Bronchial epithelial cell (primary cell): ENCODE data around the gene FAM217B. TPM values are rescaled to one million over a fixed set of nuclear protein-coding genes. Genes with fewer than 3 reads are reported as not detected.

Experiments
- DNase-seq: peaks from one replicate; pipeline ENCODE4 v3.0.0-alpha.2; 2010; ENCODE audit warnings: low read depth
- FAIRE-seq: peaks from 2 replicates; lab custom pipeline; 2011; peaks lifted over from hg19 to GRCh38; lab: Jason Lieb, UNC
- H3K27me3 ChIP-seq: 2 replicates; pipeline ENCODE4 v1.5.1; 2011; ENCODE audit warnings: low read length; ENCODE audit not compliant: control insufficient read depth, insufficient read depth
- H3K36me3 ChIP-seq: 2 replicates; pipeline ENCODE4 v1.5.1; 2011; ENCODE audit warnings: low read length; ENCODE audit not compliant: control insufficient read depth, insufficient read depth
- H3K4me3 ChIP-seq: 2 replicates; pipeline ENCODE4 v1.5.1; 2011; ENCODE audit warnings: mild to moderate bottlenecking, low read depth, low read length, control low read depth
- total RNA-seq: library from RNA; depleted of rRNA; stranded (reverse); fragments of >200 nt; gene quantifications from 2 replicates; pipeline ENCODE4 v1.2.1, GENCODE V29; 2014
- TF ChIP-seq, protein P1 (sequence below): IDR thresholded peaks from 2 replicates; pipeline ENCODE4 v1.5.1; 2011; ENCODE audit warnings: mild to moderate bottlenecking, moderate library complexity, low read length, control low read depth, inconsistent platforms; ENCODE audit not compliant: insufficient read depth, severe bottlenecking

FAM217B gene
- total RNA-seq, 1 donor from 2014 or later: 4.5 TPM

DNA sequence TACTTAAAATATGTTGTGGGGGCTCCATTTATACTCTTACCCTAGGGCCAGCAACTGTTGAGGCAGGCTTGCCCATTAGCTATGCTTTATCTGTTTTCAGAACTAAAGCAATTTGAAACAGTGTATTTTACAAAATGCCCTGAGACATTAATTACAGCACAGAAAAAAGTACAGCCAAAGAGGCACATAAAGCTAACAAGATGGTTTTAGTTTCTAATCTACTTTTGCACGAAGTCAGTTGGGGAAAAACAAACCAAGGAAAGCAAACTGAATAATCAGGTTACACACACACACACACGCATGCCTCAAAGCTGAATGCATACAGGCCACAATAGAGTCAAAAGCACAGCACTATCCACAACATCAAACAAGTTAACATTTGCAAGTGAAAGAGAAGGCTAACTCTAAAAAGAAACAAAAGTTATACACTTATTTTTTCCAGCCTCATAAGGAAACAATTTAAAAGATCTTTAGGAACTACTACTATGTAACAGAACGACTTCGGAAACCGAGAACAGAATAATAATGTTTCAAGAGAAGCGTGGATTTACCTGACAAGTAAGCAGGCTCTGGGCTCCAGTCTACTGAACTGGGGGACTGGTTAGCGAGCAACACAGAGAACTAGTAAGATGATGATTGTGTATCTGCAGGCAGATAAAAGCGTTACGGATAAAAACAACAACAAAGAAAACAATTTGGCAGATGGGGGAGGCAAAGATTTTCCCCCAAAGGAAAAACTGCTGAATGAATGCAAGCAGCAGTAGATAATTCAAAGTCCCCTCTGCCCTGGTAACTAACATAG lies 8.5 kb upstream of the FAM217B start:
- TF ChIP-seq, protein P1, sequence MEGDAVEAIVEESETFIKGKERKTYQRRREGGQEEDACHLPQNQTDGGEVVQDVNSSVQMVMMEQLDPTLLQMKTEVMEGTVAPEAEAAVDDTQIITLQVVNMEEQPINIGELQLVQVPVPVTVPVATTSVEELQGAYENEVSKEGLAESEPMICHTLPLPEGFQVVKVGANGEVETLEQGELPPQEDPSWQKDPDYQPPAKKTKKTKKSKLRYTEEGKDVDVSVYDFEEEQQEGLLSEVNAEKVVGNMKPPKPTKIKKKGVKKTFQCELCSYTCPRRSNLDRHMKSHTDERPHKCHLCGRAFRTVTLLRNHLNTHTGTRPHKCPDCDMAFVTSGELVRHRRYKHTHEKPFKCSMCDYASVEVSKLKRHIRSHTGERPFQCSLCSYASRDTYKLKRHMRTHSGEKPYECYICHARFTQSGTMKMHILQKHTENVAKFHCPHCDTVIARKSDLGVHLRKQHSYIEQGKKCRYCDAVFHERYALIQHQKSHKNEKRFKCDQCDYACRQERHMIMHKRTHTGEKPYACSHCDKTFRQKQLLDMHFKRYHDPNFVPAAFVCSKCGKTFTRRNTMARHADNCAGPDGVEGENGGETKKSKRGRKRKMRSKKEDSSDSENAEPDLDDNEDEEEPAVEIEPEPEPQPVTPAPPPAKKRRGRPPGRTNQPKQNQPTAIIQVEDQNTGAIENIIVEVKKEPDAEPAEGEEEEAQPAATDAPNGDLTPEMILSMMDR: no peak
- Histone ChIP-seq H3K27me3 (no peaks in the 10 kb centered on the region), H3K36me3 (no peaks in the 10 kb centered on the region), H3K4me3 (no peak overlapping the region)
- FAIRE-seq (no peak), DNase-seq (no peak)

DNA sequence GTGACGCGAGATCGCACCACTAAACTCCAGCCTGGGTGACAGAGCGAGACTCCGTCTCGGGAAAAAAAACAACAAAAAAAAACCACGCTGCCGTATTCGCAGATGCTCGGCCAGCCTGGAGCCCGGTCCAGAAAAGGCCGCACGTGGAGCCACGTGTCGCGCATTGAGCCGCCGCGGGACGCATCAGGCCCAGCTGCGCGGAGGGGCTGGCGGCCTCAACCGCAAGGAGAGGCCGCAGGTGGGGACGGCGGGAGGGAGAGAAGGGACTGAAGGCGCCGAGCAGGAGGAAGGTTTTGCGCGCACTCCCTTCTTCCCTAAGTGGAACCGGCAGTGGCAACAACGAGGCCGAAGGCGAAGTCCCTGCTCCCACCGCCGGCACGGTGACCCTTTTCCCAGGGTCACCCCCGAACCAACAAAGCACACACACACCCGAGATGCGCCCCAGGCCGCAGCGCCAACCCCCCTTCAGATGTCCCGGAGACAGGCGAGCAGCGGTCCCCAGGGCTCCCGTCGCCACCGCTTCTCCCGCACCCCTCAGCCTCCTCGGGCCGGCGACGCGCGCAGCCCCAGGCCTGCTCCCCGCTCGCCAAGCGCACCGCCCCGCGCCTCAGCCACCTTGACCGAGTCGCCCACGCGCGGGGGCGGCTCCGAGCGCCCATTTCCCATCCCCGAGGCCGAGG lies 7.4 kb upstream of the FAM217B start:
- DNase-seq (no peak), FAIRE-seq (no peak)
- TF ChIP-seq, protein P1: no peak
- Histone ChIP-seq H3K36me3 (no peaks in the 10 kb centered on the region), H3K4me3 (no peak overlapping the region), H3K27me3 (no peaks in the 10 kb centered on the region)

DNA sequence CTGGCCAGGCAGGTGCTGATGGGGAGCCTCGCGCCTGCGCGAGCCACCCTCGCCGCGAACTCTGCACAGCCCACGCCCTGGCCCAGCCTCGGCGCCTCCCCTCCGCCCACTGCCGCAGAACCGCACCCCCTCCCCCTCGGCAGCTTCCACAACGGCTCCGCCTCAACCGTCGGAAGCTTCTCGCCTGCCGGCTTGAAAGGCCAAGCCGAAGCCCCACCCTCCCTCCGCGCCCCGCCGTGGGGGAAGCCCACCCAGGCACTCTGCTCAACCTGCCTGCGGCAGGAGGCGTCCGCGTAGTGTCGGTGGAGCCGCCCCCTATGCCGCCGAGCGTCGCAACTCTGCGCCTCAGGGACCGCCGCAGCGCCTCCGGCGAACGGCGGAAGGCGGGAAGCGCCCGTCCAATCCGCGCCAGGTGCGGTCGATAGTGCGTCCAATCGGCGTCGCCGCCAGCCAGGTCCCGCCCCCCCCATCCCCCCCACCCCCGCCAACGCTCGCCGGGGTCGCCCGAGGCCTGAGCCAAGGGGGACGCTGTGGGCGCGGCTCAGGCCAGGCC lies 6.8 kb upstream of the FAM217B start, which contains the start of gene SYCP2:
Gene SYCP2 (minus strand): TSS at position 342 of the 553 bp plus-strand sequence. CDS start 11,224 bp downstream, outside the sequence.
- H3K27me3 ChIP-seq: no peaks in the 10 kb centered on the region
- H3K36me3 ChIP-seq: no peaks in the 10 kb centered on the region
- DNase-seq: no peak
- TF ChIP-seq, protein P1: no peak
- peak within 1 kb of the TSS; percentile 72 for H3K4me3 ChIP-seq
- no peak for FAIRE-seq

DNA sequence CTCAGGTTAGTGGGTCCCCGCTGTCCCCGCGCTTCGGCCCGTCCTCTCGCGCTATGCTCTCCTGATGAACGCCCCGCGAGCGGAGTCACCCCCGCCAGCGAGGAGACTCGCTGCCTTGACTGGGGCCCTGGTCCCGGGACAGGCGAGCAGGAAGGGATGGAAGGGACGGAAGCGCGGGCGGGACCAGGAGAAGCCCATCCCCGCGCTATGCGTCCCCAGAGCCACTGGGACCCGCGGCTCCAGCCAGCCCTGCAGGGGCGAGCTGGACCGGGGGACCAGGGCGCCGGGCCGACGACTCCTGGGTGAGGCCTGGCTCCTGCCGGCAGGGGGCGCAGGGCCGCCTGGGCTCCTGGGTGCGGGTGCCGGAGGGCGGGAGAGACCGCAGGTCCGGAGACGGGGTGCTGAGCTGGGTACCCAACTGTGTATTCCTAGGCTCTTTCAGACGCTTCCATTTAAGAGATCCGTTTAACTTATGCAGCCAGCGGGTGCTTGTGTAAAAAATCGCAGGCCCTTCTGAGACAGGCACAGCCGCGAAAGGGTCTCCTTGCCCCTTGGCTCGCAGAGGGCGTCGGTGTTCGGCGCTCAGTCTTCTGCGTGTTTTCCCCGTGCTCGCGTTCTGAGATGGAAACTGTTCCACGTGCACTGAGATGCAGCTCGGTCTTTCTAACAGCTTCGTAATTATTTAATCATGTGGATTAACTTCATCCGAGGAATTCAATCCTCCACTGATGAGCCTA lies 6.2 kb upstream of the FAM217B start:
- TF ChIP-seq, protein P1: peak; percentile 98
- FAIRE-seq (no peak), DNase-seq (peak; percentile 40)
- Histone ChIP-seq H3K4me3 (peak overlapping the region; percentile 72), H3K27me3 (no peaks in the 10 kb centered on the region), H3K36me3 (no peaks in the 10 kb centered on the region)

DNA sequence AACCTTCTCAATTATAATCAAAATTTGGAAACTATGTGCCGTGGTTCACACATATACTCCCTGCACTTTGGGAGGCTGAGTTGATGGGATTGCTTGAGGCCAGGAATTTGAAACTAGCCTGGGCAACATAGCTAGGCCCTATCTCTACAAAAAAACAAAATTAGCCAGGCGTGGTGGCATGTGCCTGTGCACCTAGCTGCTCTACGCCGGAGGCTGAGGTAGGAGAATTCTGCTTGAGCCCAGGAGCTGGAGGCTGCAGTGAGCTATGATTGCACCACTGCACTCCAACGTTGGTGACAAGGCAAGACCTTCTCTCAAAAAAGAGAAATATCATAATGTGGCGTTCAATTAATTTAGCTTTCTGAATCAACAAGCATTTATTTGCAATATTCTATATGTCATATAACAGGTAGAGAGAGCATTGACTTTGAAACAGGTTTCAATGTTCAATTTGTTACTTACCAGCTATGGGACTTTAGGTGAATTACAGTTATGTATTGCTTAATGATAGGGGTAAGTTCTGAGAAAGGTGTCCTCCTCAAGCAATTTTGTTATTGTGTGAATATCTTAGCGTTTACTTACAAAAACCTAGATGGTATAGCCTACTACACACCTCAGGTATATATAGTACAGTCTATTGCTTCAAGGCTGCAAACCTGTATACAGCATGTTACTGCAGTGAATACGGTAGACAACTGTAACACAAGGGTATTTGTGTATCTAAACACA lies 4.6 kb upstream of the FAM217B start:
- FAIRE-seq (no peak), DNase-seq (no peak)
- no peaks in the 10 kb centered on the region for H3K27me3 ChIP-seq
- H3K4me3 ChIP-seq: no peak overlapping the region
- TF ChIP-seq, protein P1: no peak
- no peaks in the 10 kb centered on the region for H3K36me3 ChIP-seq
